ENCODE data around the gene DNASE1L3. TPM values are rescaled to one million over a fixed set of nuclear protein-coding genes. Genes with fewer than 3 reads are reported as not detected.

Gene DNASE1L3
- total and polyA plus RNA-seq, 2 of the 4 experiments (the other 2 are of a cell fraction) = not detected

DNA sequence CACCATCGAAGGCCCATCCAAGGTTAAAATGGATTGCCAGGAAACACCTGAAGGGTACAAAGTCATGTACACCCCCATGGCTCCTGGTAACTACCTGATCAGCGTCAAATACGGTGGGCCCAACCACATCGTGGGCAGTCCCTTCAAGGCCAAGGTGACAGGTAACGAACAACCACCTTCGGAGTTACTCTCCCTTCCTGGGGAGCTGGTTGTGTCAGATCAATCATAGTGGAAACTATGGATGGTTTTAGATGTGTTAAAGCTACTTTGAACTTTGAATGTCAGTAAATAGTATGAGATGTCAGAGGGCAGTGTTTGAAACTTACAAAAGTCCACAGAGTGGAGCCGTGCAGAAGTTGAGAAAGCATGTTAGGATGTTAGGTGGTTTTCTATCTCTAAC lies 42.3 kb downstream of the DNASE1L3 start:
- Histone ChIP-seq H4K5ac (ENCODE audit: low read depth, low read length) (no peak overlapping the region), H4K20me1 (ENCODE audit: insufficient read depth, low read length) (peaks cover 22% of the 10 kb centered on the region), H3K4me2 (ENCODE audit: low read depth, low read length) (no peak overlapping the region), H3K14ac (replicated peaks; ENCODE audit: low read depth, low read length) (no peak overlapping the region), H3K36me3 (ENCODE audit: control insufficient read depth, insufficient read depth, low read length) (peaks cover 51% of the 10 kb centered on the region), H3K9ac (ENCODE audit: low read depth, low read length) (no peak overlapping the region), H3K4me1 (ENCODE audit: control insufficient read depth, insufficient read depth, low read length) (peaks cover 16% of the 10 kb centered on the region), H2BK20ac (ENCODE audit: low read depth, low read length) (no peak overlapping the region), H3K27me3 (ENCODE audit: control insufficient read depth, insufficient read depth, low read length) (no peaks in the 10 kb centered on the region), H4K8ac (ENCODE audit: low read depth in 2 of 2, low read length in 2 of 2) (no peak overlapping the region), H3K4me3 (ENCODE audit: insufficient read depth, low read depth, low read length) (no peak overlapping the region), H2AFZ (replicated peaks; ENCODE audit: low read length, poor library complexity) (no peak overlapping the region), H2AK5ac (ENCODE audit: low read depth, low read length) (no peak overlapping the region), H3K56ac (ENCODE audit: extremely low read depth, insufficient read depth, low read length) (no peak overlapping the region), H3K18ac (ENCODE audit: low read depth, low read length) (no peak overlapping the region), H3K9me1 (ENCODE audit: insufficient read depth, low read length) (peaks cover 26% of the 10 kb centered on the region), H3K79me1 (ENCODE audit: low read depth in 1 of 2, low read length in 2 of 2) (peaks cover 10 to 45% of the 10 kb centered on the region in 2 experiments), H2AK9ac (replicated peaks; ENCODE audit: low read depth, low read length, poor library complexity) (no peak overlapping the region), H2BK5ac (ENCODE audit: low read depth, low read length, poor library complexity, severe bottlenecking) (no peak overlapping the region), H4K91ac (ENCODE audit: insufficient read depth, low read depth, low read length) (no peak overlapping the region), H3K23ac (ENCODE audit: low read depth, low read length) (no peak overlapping the region), H3K9me3 (ENCODE audit: control insufficient read depth, insufficient read depth, low read length) (no peaks in the 10 kb centered on the region), H2BK120ac (ENCODE audit: low read depth, low read length) (no peak overlapping the region), H2BK15ac (ENCODE audit: low read depth, low read length) (no peak overlapping the region), H3K27ac (ENCODE audit: insufficient read depth, low read length) (no peak overlapping the region), H3K4ac (ENCODE audit: low read depth, low read length) (no peak overlapping the region)
- in situ Hi-C loops (cut with MboI; ENCODE audit: low sequenced_read_pairs) = no loop called here
- dilution Hi-C loops (cut with HindIII; ENCODE audit: low sequenced_read_pairs, unreplicated experiment) = no loop called here
- ChIA-PET POLR2A (ENCODE audit: unreplicated experiment) (no interaction called here), CTCF (interaction anchor here (2.6 kb wide), 1 partner anchor 9 kb away, joined by 19 read pairs; no protein-coding TSS in a partner anchor)
- WGBS, 2 experiments (ENCODE audit: extremely low coverage in 2 of 2, insufficient read length in 1 of 2) = 88% methylated on average over 1 of the region's 7 CpGs; no CpG with 5 or more reads in 1 of the 2 experiments
- ATAC-seq (ENCODE audit: low read depth) = no peak
- no TSS peak for BruUV-seq (replicated peaks)
- TF ChIP-seq RFX5 (IDR thresholded peaks at IDR 0.05; ENCODE audit: low read depth, low read length) = no peak
- no peak for TF ChIP-seq FOS (IDR thresholded peaks at IDR 0.05; ENCODE audit: low read depth, low read length)
- no peak for TF ChIP-seq MXI1 (IDR thresholded peaks at IDR 0.05; ENCODE audit: borderline replicate concordance, low read depth, low read length)
- TF ChIP-seq POLR2A (IDR thresholded peaks at IDR 0.05; ENCODE audit: low read depth, low read length) = no peak
- no peak for TF ChIP-seq SMC3 (IDR thresholded peaks at IDR 0.05; ENCODE audit: low read depth, low read length)
- TF ChIP-seq, protein P1, sequence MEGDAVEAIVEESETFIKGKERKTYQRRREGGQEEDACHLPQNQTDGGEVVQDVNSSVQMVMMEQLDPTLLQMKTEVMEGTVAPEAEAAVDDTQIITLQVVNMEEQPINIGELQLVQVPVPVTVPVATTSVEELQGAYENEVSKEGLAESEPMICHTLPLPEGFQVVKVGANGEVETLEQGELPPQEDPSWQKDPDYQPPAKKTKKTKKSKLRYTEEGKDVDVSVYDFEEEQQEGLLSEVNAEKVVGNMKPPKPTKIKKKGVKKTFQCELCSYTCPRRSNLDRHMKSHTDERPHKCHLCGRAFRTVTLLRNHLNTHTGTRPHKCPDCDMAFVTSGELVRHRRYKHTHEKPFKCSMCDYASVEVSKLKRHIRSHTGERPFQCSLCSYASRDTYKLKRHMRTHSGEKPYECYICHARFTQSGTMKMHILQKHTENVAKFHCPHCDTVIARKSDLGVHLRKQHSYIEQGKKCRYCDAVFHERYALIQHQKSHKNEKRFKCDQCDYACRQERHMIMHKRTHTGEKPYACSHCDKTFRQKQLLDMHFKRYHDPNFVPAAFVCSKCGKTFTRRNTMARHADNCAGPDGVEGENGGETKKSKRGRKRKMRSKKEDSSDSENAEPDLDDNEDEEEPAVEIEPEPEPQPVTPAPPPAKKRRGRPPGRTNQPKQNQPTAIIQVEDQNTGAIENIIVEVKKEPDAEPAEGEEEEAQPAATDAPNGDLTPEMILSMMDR (conservative IDR thresholded peaks at IDR 0.05; ENCODE audit: low read depth, low read length) = no peak
- TF ChIP-seq RAD21 (IDR thresholded peaks at IDR 0.05; ENCODE audit: low read length) = no peak
- no peak for TF ChIP-seq CEBPB (IDR thresholded peaks at IDR 0.05; ENCODE audit: low read depth, low read length)
- TF ChIP-seq, protein P2, sequence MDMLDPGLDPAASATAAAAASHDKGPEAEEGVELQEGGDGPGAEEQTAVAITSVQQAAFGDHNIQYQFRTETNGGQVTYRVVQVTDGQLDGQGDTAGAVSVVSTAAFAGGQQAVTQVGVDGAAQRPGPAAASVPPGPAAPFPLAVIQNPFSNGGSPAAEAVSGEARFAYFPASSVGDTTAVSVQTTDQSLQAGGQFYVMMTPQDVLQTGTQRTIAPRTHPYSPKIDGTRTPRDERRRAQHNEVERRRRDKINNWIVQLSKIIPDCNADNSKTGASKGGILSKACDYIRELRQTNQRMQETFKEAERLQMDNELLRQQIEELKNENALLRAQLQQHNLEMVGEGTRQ (IDR thresholded peaks at IDR 0.05; ENCODE audit: low read depth, low read length) = no peak
- TF ChIP-seq, protein P3, sequence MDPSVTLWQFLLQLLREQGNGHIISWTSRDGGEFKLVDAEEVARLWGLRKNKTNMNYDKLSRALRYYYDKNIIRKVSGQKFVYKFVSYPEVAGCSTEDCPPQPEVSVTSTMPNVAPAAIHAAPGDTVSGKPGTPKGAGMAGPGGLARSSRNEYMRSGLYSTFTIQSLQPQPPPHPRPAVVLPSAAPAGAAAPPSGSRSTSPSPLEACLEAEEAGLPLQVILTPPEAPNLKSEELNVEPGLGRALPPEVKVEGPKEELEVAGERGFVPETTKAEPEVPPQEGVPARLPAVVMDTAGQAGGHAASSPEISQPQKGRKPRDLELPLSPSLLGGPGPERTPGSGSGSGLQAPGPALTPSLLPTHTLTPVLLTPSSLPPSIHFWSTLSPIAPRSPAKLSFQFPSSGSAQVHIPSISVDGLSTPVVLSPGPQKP (IDR thresholded peaks at IDR 0.05; ENCODE audit: borderline replicate concordance, low read depth, low read length) = no peak
- no peak for TF ChIP-seq BHLHE40 (IDR thresholded peaks at IDR 0.05; ENCODE audit: low read depth, low read length)
- no peak for TF ChIP-seq CHD1 (IDR thresholded peaks at IDR 0.05; ENCODE audit: low read depth, low read length)
- TF ChIP-seq RCOR1 (IDR thresholded peaks at IDR 0.05; ENCODE audit: insufficient replicate concordance, low read length) = no peak
- no peak for DNase-seq
- intact Hi-C loops (cut with micrococcal nuclease) = no loop called here

All from IMR-90 (cell line).